Ascending aorta (tissue), 2 donors: ENCODE data around the gene PPP4R4. TPM values are rescaled to one million over a fixed set of nuclear protein-coding genes. Genes with fewer than 3 reads are reported as not detected.

Experiments
- DNase-seq, 2 donors: peaks; one replicate each; pipeline ENCODE4 v3.0.0-alpha.2; 2019; ENCODE audit warnings: low spot score in 2 of 2
- H3K27ac ChIP-seq, 2 donors: fragments of 200-600 bp; sonication (generic); one replicate each; pipeline ENCODE4 v1.5.1; 2016 to 2017; ENCODE audit warnings: mild to moderate bottlenecking in 1 of 2
- H3K27me3 ChIP-seq: fragments of 200-600 bp; sonication (generic); one replicate; pipeline ENCODE4 v1.5.1; 2017
- H3K36me3 ChIP-seq, 2 donors: fragments of 200-600 bp; sonication (generic); one replicate each; pipeline ENCODE4 v1.5.1; 2016
- H3K4me1 ChIP-seq, 2 donors: fragments of 200-600 bp; sonication (generic); one replicate each; pipeline ENCODE4 v1.5.1; 2016 to 2017; ENCODE audit warnings: mild to moderate bottlenecking in 1 of 2
- H3K4me3 ChIP-seq, 2 donors: fragments of 200-600 bp; sonication (generic); one replicate each; pipeline ENCODE4 v1.5.1; 2016 to 2017; ENCODE audit warnings: mild to moderate bottlenecking in 1 of 2
- H3K9me3 ChIP-seq, 2 donors: fragments of 200-600 bp; sonication (generic); one replicate each; pipeline ENCODE4 v1.5.1; 2016
- CTCF ChIP-seq, 3 experiments: fragments of 200-600 bp in 2 of 3; fragments of 450-650 bp in 1 of 3; sonication (generic) in 2 of 3; IDR thresholded peaks; one replicate each; pipeline ENCODE4 v1.5.1; 2016 to 2019; ENCODE audit warnings: antibody characterized with exemption in 3 of 3, mild to moderate bottlenecking in 1 of 3, moderate library complexity in 1 of 3
- intact Hi-C: fragments of 100-400 bp; cut with DNase I; formaldehyde crosslinking; loops from one replicate; pipeline ENCODE4 v1.15.1; 2023
- total RNA-seq: library from RNA; depleted of rRNA; stranded (reverse); fragments of >200 nt; gene quantifications from one replicate; pipeline ENCODE4 v1.1.0, GENCODE V29; 2016

PPP4R4 gene
- total RNA-seq, 1 donor from 2014 or later: not detected

- Histone ChIP-seq H3K27me3 (no peaks in the 10 kb centered on the region), H3K4me3 (no peak overlapping the region), H3K4me1 (no peaks in the 10 kb centered on the region), H3K9me3 (no peaks in the 10 kb centered on the region), H3K36me3 (no peaks in the 10 kb centered on the region), H3K27ac (no peak overlapping the region)
- no peak for TF ChIP-seq CTCF (IDR thresholded peaks at IDR 0.05)
- intact Hi-C loops: no loop called here
- DNase-seq: no peak
These were observed 138.5 kb downstream of the PPP4R4 start for GRCh38 chr14:94312481-94313246.

GRCh38 chr14:94313991-94314655 lies 140.0 kb downstream of the PPP4R4 start:
- no peak for DNase-seq
- Histone ChIP-seq H3K27ac (no peak overlapping the region), H3K36me3 (no peaks in the 10 kb centered on the region), H3K4me3 (no peak overlapping the region), H3K4me1 (no peaks in the 10 kb centered on the region), H3K9me3 (no peaks in the 10 kb centered on the region), H3K27me3 (no peaks in the 10 kb centered on the region)
- intact Hi-C loops: no loop called here
- TF ChIP-seq CTCF (IDR thresholded peaks at IDR 0.05): no peak

GRCh38 chr14:94314890-94315289 lies 140.8 kb downstream of the PPP4R4 start:
- H3K4me1 ChIP-seq: no peaks in the 10 kb centered on the region
- no peak overlapping the region for H3K4me3 ChIP-seq
- intact Hi-C loops: no loop called here
- H3K27ac ChIP-seq: no peak overlapping the region
- H3K27me3 ChIP-seq: no peaks in the 10 kb centered on the region
- H3K36me3 ChIP-seq: no peaks in the 10 kb centered on the region
- no peak for DNase-seq
- TF ChIP-seq CTCF (IDR thresholded peaks at IDR 0.05): no peak
- no peaks in the 10 kb centered on the region for H3K9me3 ChIP-seq

- no peak overlapping the region for H3K4me3 ChIP-seq
- no peak overlapping the region for H3K27ac ChIP-seq
- H3K27me3 ChIP-seq: no peaks in the 10 kb centered on the region
- no peaks in the 10 kb centered on the region for H3K9me3 ChIP-seq
- H3K4me1 ChIP-seq: no peaks in the 10 kb centered on the region
- no peak for DNase-seq
- no peak for TF ChIP-seq CTCF (IDR thresholded peaks at IDR 0.05)
- no peaks in the 10 kb centered on the region for H3K36me3 ChIP-seq
- intact Hi-C loops: no loop called here
These were observed 142.6 kb downstream of the PPP4R4 start for GRCh38 chr14:94316692-94317091.

- Histone ChIP-seq H3K27ac (no peak overlapping the region), H3K36me3 (no peaks in the 10 kb centered on the region), H3K4me1 (no peaks in the 10 kb centered on the region), H3K9me3 (no peaks in the 10 kb centered on the region), H3K27me3 (no peaks in the 10 kb centered on the region), H3K4me3 (no peak overlapping the region)
- no peak for TF ChIP-seq CTCF (IDR thresholded peaks at IDR 0.05)
- intact Hi-C loops: no loop called here
- no peak for DNase-seq
These were observed 143.1 kb downstream of the PPP4R4 start for GRCh38 chr14:94317259-94317658.
